ENCODE measurements around the gene UBL7. TPM values are rescaled to one million over a fixed set of nuclear protein-coding genes. Genes with fewer than 3 reads are reported as not detected.

The UBL7 gene
- total RNA-seq, 1 experiment from 2014 or later: 73.9 TPM

DNA sequence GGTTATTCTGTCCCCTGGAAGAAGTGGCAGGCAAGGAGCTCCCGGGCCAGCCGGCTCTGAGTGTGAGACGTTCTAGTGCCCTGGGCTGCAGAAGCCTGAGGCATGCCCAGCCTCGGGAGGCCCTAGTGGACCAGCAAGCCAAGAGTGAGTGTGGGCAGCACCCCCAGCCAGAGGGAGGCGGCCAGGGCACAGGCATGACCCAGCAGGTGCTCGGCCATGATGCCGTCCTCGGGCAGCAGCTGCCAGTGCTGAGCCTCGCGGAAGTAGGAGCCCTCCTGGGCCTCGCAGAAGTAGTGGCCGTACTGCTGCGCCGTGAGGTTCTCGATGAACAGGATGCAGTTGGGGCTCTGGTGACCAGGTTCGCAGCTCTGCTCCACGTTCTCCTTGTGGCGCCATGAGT is 50.5 kb downstream of the UBL7 start:
- no peak for DNase-seq
- intact Hi-C loops (cut with micrococcal nuclease; ENCODE audit: unreplicated experiment): no loop called here
- Histone ChIP-seq H3K36me3 (ENCODE audit: low read depth) (no peaks in the 10 kb centered on the region), H3F3A (ENCODE audit: insufficient read depth, low read depth) (peaks cover 5% of the 10 kb centered on the region; the same call in 1 of the 2 replicates), H3K4me3 (no peak overlapping the region), H2AFZ (no peak overlapping the region), H3K27me3 (ENCODE audit: insufficient read depth, low read depth) (no peaks in the 10 kb centered on the region), H3K9me3 (ENCODE audit: insufficient read depth, low read depth) (no peaks in the 10 kb centered on the region), H3K4me1 (replicated peaks; ENCODE audit: insufficient read depth) (peaks cover 17% of the 10 kb centered on the region), H4K20me1 (ENCODE audit: insufficient read depth) (no peaks in the 10 kb centered on the region), H3K79me2 (ENCODE audit: low read depth) (no peaks in the 10 kb centered on the region), H3K9me2 (ENCODE audit: insufficient read depth) (no peaks in the 10 kb centered on the region), H3K27ac (no peak overlapping the region), H3K4me2 (no peak overlapping the region)
- CTCF ChIA-PET: no interaction called here
- no peak for TF ChIP-seq EZH2 (IDR thresholded peaks at IDR 0.05; ENCODE audit: low read depth)
- TF ChIP-seq, protein P1, sequence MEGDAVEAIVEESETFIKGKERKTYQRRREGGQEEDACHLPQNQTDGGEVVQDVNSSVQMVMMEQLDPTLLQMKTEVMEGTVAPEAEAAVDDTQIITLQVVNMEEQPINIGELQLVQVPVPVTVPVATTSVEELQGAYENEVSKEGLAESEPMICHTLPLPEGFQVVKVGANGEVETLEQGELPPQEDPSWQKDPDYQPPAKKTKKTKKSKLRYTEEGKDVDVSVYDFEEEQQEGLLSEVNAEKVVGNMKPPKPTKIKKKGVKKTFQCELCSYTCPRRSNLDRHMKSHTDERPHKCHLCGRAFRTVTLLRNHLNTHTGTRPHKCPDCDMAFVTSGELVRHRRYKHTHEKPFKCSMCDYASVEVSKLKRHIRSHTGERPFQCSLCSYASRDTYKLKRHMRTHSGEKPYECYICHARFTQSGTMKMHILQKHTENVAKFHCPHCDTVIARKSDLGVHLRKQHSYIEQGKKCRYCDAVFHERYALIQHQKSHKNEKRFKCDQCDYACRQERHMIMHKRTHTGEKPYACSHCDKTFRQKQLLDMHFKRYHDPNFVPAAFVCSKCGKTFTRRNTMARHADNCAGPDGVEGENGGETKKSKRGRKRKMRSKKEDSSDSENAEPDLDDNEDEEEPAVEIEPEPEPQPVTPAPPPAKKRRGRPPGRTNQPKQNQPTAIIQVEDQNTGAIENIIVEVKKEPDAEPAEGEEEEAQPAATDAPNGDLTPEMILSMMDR (conservative IDR thresholded peaks at IDR 0.05): no peak
- POLR2A ChIA-PET (ENCODE audit: unreplicated experiment): no interaction called here
- BruUV-seq (replicated peaks): no TSS peak

DNA sequence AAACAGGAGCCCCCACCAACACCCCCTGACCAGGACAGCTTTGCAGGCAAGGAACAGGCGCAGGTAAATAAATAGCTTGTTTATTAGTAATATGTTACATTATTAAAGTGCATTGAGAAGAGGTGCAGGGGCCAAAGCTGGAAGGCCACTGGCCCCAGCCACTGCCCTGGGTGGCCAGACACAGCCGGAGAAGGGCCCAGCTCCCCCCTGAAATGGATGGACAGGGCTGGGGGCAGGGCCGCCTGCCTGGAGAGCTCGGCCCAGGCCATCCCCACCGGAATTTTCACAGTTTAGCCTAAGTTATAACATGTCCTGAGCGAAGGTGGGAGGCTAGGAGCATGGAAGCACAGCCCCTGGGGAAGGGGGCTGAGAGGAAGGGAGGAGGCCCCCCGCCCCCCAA is 51.7 kb downstream of the UBL7 start:
- POLR2A ChIA-PET (ENCODE audit: unreplicated experiment): interaction anchor here (0.6 kb wide), 3 partner anchors 10 to 460 kb away, joined by 5 to 6 read pairs (median 5); no protein-coding TSS in a partner anchor
- Histone ChIP-seq H3K79me2 (ENCODE audit: low read depth) (no peaks in the 10 kb centered on the region), H3K27ac (no peak overlapping the region), H3K4me3 (no peak overlapping the region), H3K9me2 (ENCODE audit: insufficient read depth) (no peaks in the 10 kb centered on the region), H3K9me3 (ENCODE audit: insufficient read depth, low read depth) (no peaks in the 10 kb centered on the region), H4K20me1 (ENCODE audit: insufficient read depth) (no peaks in the 10 kb centered on the region), H3K27me3 (ENCODE audit: insufficient read depth, low read depth) (no peaks in the 10 kb centered on the region), H2AFZ (no peak overlapping the region), H3F3A (ENCODE audit: insufficient read depth, low read depth) (peaks cover 5% of the 10 kb centered on the region; the same call in 1 of the 2 replicates), H3K4me2 (no peak overlapping the region), H3K4me1 (replicated peaks; ENCODE audit: insufficient read depth) (peaks cover 17% of the 10 kb centered on the region), H3K36me3 (ENCODE audit: low read depth) (no peaks in the 10 kb centered on the region)
- intact Hi-C loops (cut with micrococcal nuclease; ENCODE audit: unreplicated experiment): no loop called here
- BruUV-seq (replicated peaks): no TSS peak
- no peak for DNase-seq
- TF ChIP-seq EZH2 (IDR thresholded peaks at IDR 0.05; ENCODE audit: low read depth): no peak
- TF ChIP-seq, protein P1 (conservative IDR thresholded peaks at IDR 0.05): no peak
- CTCF ChIA-PET: no interaction called here

DNA sequence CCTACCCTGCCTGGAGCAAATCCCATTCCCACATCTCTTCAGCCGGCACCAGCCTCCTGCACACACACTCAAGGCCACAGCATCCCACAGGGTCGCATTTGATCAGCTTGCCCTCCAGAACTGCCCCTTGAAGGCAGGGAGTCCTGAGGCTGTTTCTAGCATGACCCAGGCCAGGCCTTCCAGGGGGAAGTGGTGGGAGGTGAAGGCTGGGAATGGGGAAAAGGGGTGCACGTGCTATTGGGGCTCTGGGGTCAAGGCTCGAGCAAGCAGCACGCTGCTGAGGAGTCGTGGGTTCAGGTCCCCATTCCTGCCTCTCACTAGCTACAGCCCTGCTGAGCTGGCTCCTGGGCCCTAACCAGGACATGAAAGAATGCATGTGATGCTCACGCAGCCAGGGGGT is 52.1 kb downstream of the UBL7 start:
- Histone ChIP-seq H3K4me1 (replicated peaks; ENCODE audit: insufficient read depth) (peaks cover 17% of the 10 kb centered on the region), H3F3A (ENCODE audit: insufficient read depth, low read depth) (peaks cover 5% of the 10 kb centered on the region; the same call in 1 of the 2 replicates), H3K79me2 (ENCODE audit: low read depth) (no peaks in the 10 kb centered on the region), H3K36me3 (ENCODE audit: low read depth) (no peaks in the 10 kb centered on the region), H3K4me2 (no peak overlapping the region), H3K27ac (no peak overlapping the region), H3K9me3 (ENCODE audit: insufficient read depth, low read depth) (no peaks in the 10 kb centered on the region), H3K27me3 (ENCODE audit: insufficient read depth, low read depth) (no peaks in the 10 kb centered on the region), H2AFZ (no peak overlapping the region), H4K20me1 (ENCODE audit: insufficient read depth) (no peaks in the 10 kb centered on the region), H3K9me2 (ENCODE audit: insufficient read depth) (no peaks in the 10 kb centered on the region), H3K4me3 (no peak overlapping the region)
- BruUV-seq (replicated peaks): no TSS peak
- intact Hi-C loops (cut with micrococcal nuclease; ENCODE audit: unreplicated experiment): no loop called here
- ChIA-PET POLR2A (ENCODE audit: unreplicated experiment) (interaction anchor here (0.6 kb wide), 2 partner anchors 11 to 461 kb away, joined by 5 to 6 read pairs; no protein-coding TSS in a partner anchor), CTCF (no interaction called here)
- no peak for DNase-seq
- TF ChIP-seq EZH2 (IDR thresholded peaks at IDR 0.05; ENCODE audit: low read depth): no peak
- TF ChIP-seq, protein P1 (conservative IDR thresholded peaks at IDR 0.05): no peak
